ENCODE data around the gene NEK4. TPM values are rescaled to one million over a fixed set of nuclear protein-coding genes. Genes with fewer than 3 reads are reported as not detected.

Gene NEK4
- total and polyA plus RNA-seq, 2 of the 13 experiments (the other 11 are each of a cell fraction or from before 2014, with no cell fraction given) = 16.5 to 38.0 TPM

- TF ChIP-seq, protein P1, sequence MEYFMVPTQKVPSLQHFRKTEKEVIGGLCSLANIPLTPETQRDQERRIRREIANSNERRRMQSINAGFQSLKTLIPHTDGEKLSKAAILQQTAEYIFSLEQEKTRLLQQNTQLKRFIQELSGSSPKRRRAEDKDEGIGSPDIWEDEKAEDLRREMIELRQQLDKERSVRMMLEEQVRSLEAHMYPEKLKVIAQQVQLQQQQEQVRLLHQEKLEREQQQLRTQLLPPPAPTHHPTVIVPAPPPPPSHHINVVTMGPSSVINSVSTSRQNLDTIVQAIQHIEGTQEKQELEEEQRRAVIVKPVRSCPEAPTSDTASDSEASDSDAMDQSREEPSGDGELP (IDR thresholded peaks at IDR 0.05; ENCODE audit: borderline replicate concordance, low read depth) = peak; percentile 80; the same call in 1 of the 2 replicates
Observed at GRCh38 chr3:52798978-52799476, 28.3 kb upstream of the NEK4 start (continued).

DNA sequence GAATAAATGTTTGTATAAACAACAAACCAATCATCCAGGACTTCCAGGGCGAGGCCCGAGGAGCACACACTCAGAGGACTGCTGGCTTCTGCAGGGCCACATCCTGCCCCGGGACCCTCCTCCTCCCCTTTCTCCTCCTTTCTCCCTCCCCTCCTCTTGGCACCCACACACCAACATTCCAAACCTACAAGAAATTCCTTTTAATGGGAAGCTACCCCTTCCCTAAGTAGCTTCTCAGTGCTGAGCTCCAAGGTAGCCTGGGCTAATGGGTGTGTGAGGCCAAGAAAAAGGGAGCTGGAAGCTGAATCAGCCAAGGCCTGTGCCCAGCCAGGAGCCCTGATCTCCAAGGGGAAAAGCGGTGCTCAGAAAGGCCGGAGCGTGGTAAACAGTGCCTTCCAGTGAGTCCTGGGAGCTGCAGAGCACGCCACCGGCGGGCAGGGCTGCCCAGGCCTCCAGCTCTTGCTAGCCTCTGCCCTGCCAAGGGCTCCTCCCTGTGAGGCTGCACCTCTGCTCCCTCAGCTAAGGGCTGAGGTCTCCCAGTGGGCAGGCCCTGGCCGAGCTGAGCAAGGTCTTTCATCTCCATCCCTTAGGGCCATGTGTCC lies 27.7 kb upstream of the NEK4 start:
- H3K4me1 ChIP-seq (ENCODE audit: insufficient read depth, low read length) = peaks cover 56% of the 10 kb centered on the region
- no peak overlapping the region for H3K4me2 ChIP-seq (ENCODE audit: low read depth, low read length)
- no peaks in the 10 kb centered on the region for H3K27me3 ChIP-seq (ENCODE audit: control insufficient read depth in 1 of 2, insufficient read depth in 2 of 2, low read length in 2 of 2)
- H3K36me3 ChIP-seq (replicated peaks in 1 of 2; ENCODE audit: control insufficient read depth in 1 of 2, insufficient read depth in 2 of 2, low read length in 2 of 2) = peaks cover 28 to 58% of the 10 kb centered on the region in 2 experiments
- H3K9ac ChIP-seq (ENCODE audit: insufficient read depth, low read depth, low read length) = no peak overlapping the region
- ChIA-PET POLR2A (interaction anchor here (0.6 to 10.9 kb wide), 9 partner anchors 8 to 94 kb away, joined by 3 to 466 read pairs (median 5); partner anchors contain the start of genes ITIH1 and NEK4), CTCF (ENCODE audit: low intra/inter-chr PET ratio, low total read pairs) (interaction anchor here (1.3 to 2.2 kb wide), 2 partner anchors 51 to 56 kb away, joined by 3 to 29 read pairs; no protein-coding TSS in a partner anchor)
- intact Hi-C loops (cut with micrococcal nuclease; ENCODE audit: unreplicated experiment) = no loop called here
- H3K79me2 ChIP-seq (ENCODE audit: insufficient read depth, low read length) = peaks cover 4% of the 10 kb centered on the region
- H2AFZ ChIP-seq (ENCODE audit: low read length) = no peak overlapping the region
- no peaks in the 10 kb centered on the region for H4K20me1 ChIP-seq (ENCODE audit: insufficient read depth, low read length)
- whole genome bisulfite sequencing (ENCODE audit: low lambda C conversion rate) = 82% methylated on average over 6 of the region's 10 CpGs
- FAIRE-seq = no peak
- no peak overlapping the region for H3K27ac ChIP-seq (ENCODE audit: extremely low read length, insufficient read depth, low read length)
- ATAC-seq = no peak
- in situ Hi-C loops (cut with HindIII; ENCODE audit: extremely low pct_ligation_motif_present, low pct_unique_long_range_greater_than_20kb) = no loop called here
- BruUV-seq (replicated peaks) = no TSS peak
- no peaks in the 10 kb centered on the region for H3K9me3 ChIP-seq (ENCODE audit: low read length)
- no peak for DNase-seq (ENCODE audit: low spot score)
- H3K4me3 ChIP-seq (replicated peaks in 1 of 3; ENCODE audit: insufficient read depth in 1 of 3, low read depth in 2 of 3, low read length in 3 of 3) = no peak overlapping the region
- TF ChIP-seq, protein P2, sequence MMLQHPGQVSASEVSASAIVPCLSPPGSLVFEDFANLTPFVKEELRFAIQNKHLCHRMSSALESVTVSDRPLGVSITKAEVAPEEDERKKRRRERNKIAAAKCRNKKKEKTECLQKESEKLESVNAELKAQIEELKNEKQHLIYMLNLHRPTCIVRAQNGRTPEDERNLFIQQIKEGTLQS (CRISPR knock-in tag; IDR thresholded peaks at IDR 0.05) = no peak
- no peak for TF ChIP-seq NCOA5 (CRISPR knock-in tag; IDR thresholded peaks at IDR 0.05)
- no peak for TF ChIP-seq ZNF670 (CRISPR knock-in tag; IDR thresholded peaks at IDR 0.05; ENCODE audit: borderline replicate concordance)
- TF ChIP-seq GATAD1 (CRISPR knock-in tag; IDR thresholded peaks at IDR 0.05) = no peak
- TF ChIP-seq ZNF205 (CRISPR knock-in tag; IDR thresholded peaks at IDR 0.05) = no peak
- TF ChIP-seq, protein P3, sequence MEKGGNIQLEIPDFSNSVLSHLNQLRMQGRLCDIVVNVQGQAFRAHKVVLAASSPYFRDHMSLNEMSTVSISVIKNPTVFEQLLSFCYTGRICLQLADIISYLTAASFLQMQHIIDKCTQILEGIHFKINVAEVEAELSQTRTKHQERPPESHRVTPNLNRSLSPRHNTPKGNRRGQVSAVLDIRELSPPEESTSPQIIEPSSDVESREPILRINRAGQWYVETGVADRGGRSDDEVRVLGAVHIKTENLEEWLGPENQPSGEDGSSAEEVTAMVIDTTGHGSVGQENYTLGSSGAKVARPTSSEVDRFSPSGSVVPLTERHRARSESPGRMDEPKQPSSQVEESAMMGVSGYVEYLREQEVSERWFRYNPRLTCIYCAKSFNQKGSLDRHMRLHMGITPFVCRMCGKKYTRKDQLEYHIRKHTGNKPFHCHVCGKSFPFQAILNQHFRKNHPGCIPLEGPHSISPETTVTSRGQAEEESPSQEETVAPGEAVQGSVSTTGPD (CRISPR knock-in tag; IDR thresholded peaks at IDR 0.05) = no peak
- TF ChIP-seq DR1 (CRISPR knock-in tag; IDR thresholded peaks at IDR 0.05) = no peak
- no peak for TF ChIP-seq GABPA (IDR thresholded peaks at IDR 0.05; ENCODE audit: low read depth, low read length)
- no peak for TF ChIP-seq GABPA (CRISPR knock-in tag; IDR thresholded peaks at IDR 0.05; ENCODE audit: low read depth)
- peak; percentile 63; the same call in 1 of the 2 replicates for TF ChIP-seq ZNF724P (CRISPR knock-in tag; IDR thresholded peaks at IDR 0.05; ENCODE audit: borderline replicate concordance)
- no peak for TF ChIP-seq ZNF660 (CRISPR knock-in tag; IDR thresholded peaks at IDR 0.05; ENCODE audit: borderline replicate concordance, low read depth)
- no peak for TF ChIP-seq ZNF101 (CRISPR knock-in tag; IDR thresholded peaks at IDR 0.05; ENCODE audit: borderline replicate concordance, low read depth)
- TF ChIP-seq, protein P4, sequence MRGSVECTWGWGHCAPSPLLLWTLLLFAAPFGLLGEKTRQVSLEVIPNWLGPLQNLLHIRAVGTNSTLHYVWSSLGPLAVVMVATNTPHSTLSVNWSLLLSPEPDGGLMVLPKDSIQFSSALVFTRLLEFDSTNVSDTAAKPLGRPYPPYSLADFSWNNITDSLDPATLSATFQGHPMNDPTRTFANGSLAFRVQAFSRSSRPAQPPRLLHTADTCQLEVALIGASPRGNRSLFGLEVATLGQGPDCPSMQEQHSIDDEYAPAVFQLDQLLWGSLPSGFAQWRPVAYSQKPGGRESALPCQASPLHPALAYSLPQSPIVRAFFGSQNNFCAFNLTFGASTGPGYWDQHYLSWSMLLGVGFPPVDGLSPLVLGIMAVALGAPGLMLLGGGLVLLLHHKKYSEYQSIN (CRISPR knock-in tag; IDR thresholded peaks at IDR 0.05; ENCODE audit: borderline replicate concordance) = no peak
- TF ChIP-seq POGK (CRISPR knock-in tag; conservative IDR thresholded peaks at IDR 0.05) = no peak
- no peak for TF ChIP-seq ZNF441 (CRISPR knock-in tag; IDR thresholded peaks at IDR 0.05; ENCODE audit: borderline replicate concordance)

All from HepG2 (cell line).